Body of pancreas (tissue), 4 donors: ENCODE data around the gene ZNF644.

Experiments
- POLR2A ChIP-seq, 3 donors: fragments of 450-650 bp; IDR thresholded peaks; one replicate each; pipeline ENCODE4 v1.6.1; 2016; ENCODE audit warnings: antibody characterized with exemption in 3 of 3, mild to moderate bottlenecking in 2 of 3
- TF ChIP-seq, protein P1 (sequence below), 7 experiments: fragments of 450-650 bp in 4 of 7; fragments of 200-600 bp in 3 of 7; sonication (generic) in 3 of 7; IDR thresholded peaks; one replicate each; pipeline ENCODE4 v1.5.1; 2016 to 2019; ENCODE audit warnings: antibody characterized with exemption in 7 of 7

DNA sequence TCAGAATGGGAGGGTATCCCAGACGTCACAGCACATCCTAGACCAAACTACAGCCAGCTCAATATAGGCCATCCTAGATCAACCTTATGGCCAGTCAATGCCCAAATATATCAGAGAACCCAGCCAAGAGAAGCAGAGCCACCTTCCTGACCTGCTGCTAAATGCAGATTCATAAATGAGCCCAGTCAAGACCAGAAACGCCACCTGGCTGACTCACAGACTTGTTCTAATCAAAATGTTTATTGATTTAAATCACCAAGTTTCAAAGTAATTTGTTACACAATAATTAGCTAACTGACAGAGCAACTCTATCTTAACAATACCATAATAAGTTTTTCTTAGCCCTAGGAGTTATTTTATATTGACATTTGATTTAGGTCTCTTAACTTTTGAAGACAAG lies 28.6 kb downstream of the ZNF644 start:
- TF ChIP-seq, protein P1, sequence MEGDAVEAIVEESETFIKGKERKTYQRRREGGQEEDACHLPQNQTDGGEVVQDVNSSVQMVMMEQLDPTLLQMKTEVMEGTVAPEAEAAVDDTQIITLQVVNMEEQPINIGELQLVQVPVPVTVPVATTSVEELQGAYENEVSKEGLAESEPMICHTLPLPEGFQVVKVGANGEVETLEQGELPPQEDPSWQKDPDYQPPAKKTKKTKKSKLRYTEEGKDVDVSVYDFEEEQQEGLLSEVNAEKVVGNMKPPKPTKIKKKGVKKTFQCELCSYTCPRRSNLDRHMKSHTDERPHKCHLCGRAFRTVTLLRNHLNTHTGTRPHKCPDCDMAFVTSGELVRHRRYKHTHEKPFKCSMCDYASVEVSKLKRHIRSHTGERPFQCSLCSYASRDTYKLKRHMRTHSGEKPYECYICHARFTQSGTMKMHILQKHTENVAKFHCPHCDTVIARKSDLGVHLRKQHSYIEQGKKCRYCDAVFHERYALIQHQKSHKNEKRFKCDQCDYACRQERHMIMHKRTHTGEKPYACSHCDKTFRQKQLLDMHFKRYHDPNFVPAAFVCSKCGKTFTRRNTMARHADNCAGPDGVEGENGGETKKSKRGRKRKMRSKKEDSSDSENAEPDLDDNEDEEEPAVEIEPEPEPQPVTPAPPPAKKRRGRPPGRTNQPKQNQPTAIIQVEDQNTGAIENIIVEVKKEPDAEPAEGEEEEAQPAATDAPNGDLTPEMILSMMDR (IDR thresholded peaks at IDR 0.05) = peak in 1 of 7 experiments; percentile 3
- TF ChIP-seq POLR2A (IDR thresholded peaks at IDR 0.05) = no peak
